ENCODE results near the gene OR10A4. TPM values are rescaled to one million over a fixed set of nuclear protein-coding genes. Genes with fewer than 3 reads are reported as not detected.

OR10A4 gene
- total and polyA plus RNA-seq, 10 of the 15 experiments (the other 5 are each of a cell fraction or from before 2014, with no cell fraction given), result not detected

- TF ChIP-seq ZBTB33 (IDR thresholded peaks at IDR 0.05) (no peak), FOXK2 (IDR thresholded peaks at IDR 0.05) (no peak), CBX3 (IDR thresholded peaks at IDR 0.05; ENCODE audit: borderline replicate concordance, low read depth) (no peak), RUNX3 (IDR thresholded peaks at IDR 0.05; ENCODE audit: low read length) (no peak), TCF3 (IDR thresholded peaks at IDR 0.05; ENCODE audit: borderline replicate concordance, insufficient read depth, low read depth, low read length) (no peak), MTA2 (IDR thresholded peaks at IDR 0.05; ENCODE audit: low read depth) (no peak)
These were observed 22.5 kb downstream of the OR10A4 start for GRCh38 chr11:6898911-6899310.

More at GRCh38 chr11:6898911-6899310, 22.5 kb downstream of the OR10A4 start:
- Histone ChIP-seq H3K79me2 (ENCODE audit: control insufficient read depth, insufficient read depth, low read length) (no peaks in the 10 kb centered on the region), H3K9me3 (replicated peaks; ENCODE audit: control insufficient read depth, insufficient read depth, low read length) (no peaks in the 10 kb centered on the region), H3K9ac (ENCODE audit: control insufficient read depth, insufficient read depth, low read length) (no peak overlapping the region), H3K4me2 (ENCODE audit: control insufficient read depth, insufficient read depth) (no peak overlapping the region), H3K27me3 (replicated peaks in 1 of 2; ENCODE audit: control insufficient read depth in 2 of 2, insufficient read depth in 2 of 2, low read length in 1 of 2) (no peaks in the 10 kb centered on the region; a peak in 1 of 4 replicates), H3K4me1 (ENCODE audit: control insufficient read depth, insufficient read depth, low read length) (no peaks in the 10 kb centered on the region), H3K4me3 (no peak overlapping the region), H4K20me1 (ENCODE audit: control insufficient read depth, insufficient read depth) (no peaks in the 10 kb centered on the region), H3K27ac (ENCODE audit: control insufficient read depth, insufficient read depth) (no peak overlapping the region), H2AFZ (ENCODE audit: control insufficient read depth, low read depth, low read length) (no peak overlapping the region), H3K36me3 (ENCODE audit: control insufficient read depth in 2 of 2, insufficient read depth in 2 of 2, low read length in 1 of 2) (no peaks in the 10 kb centered on the region)
- DNase-seq (ENCODE audit: low read depth, low spot score), result no peak
- 0% methylated on average over 1 of the region's 1 CpG for WGBS (ENCODE audit: insufficient coverage, insufficient replicate concordance, low lambda C conversion rate, missing lambda C conversion rate)
- ATAC-seq, result no peak
- ChIA-PET SMC1A (ENCODE audit: uncharacterized antibody, unreplicated experiment) (interaction anchor here (1.1 kb wide), 1 partner anchor 10 kb away, joined by 3 read pairs; no protein-coding TSS in a partner anchor), CTCF (no interaction called here), RAD21 (ENCODE audit: unreplicated experiment) (no interaction called here), POLR2A (no interaction called here)
- FAIRE-seq, result no peak
- no TSS peak for BruUV-seq (replicated peaks)
- intact Hi-C loops (cut with micrococcal nuclease; ENCODE audit: unreplicated experiment), result no loop called here
- in situ Hi-C loops (cut with MboI), result no loop called here
